GM12892 (cell line): Measurements from ENCODE around the gene FLVCR2.

Source experiments
- POLR2A ChIP-seq: IDR thresholded peaks from 2 replicates; pipeline ENCODE4 v1.6.1; 2011; ENCODE audit warnings: low read depth, low read length, control low read depth
- POLR2AphosphoS5 ChIP-seq: IDR thresholded peaks from 2 replicates; pipeline ENCODE4 v1.6.1; 2011; ENCODE audit warnings: low read depth, low read length, control low read depth

DNA sequence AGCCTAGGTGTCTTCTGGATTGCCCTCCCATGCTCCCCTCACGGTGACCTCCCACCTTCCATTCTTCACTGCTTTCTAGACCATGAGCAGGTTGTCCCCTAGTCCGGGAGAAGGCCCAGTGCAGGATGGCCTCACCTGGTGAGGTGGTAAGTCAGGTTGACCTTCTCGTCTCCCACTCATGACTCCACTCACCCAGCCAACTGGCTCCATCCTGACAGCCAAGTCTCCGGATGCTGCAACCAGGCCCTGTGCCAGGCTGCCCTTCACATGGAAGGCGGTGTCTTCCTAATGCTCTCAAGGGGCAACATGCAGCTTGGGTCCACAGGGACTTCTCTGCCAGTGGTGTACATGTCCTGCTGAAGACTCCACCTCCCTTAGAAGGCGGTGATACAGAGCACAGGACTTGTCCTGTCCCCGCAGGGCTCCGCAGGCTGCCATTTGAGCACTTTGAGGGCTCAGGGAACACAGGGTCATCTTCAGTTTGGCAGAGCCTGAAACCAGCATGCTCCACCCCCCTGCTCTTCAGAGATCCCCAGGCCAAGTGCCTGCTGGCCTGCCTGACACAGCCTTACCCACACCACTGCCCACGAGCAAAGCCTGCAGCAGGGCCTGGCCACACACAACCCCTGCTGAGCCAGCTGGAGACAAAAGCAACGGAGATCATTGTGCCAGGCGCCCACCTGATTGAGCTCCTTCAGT, 30.7 kb upstream of the FLVCR2 start:
- TF ChIP-seq POLR2A (no peak), POLR2AphosphoS5 (no peak)
